Measurements from ENCODE around the gene TENT5C.

Gene TENT5C

DNA sequence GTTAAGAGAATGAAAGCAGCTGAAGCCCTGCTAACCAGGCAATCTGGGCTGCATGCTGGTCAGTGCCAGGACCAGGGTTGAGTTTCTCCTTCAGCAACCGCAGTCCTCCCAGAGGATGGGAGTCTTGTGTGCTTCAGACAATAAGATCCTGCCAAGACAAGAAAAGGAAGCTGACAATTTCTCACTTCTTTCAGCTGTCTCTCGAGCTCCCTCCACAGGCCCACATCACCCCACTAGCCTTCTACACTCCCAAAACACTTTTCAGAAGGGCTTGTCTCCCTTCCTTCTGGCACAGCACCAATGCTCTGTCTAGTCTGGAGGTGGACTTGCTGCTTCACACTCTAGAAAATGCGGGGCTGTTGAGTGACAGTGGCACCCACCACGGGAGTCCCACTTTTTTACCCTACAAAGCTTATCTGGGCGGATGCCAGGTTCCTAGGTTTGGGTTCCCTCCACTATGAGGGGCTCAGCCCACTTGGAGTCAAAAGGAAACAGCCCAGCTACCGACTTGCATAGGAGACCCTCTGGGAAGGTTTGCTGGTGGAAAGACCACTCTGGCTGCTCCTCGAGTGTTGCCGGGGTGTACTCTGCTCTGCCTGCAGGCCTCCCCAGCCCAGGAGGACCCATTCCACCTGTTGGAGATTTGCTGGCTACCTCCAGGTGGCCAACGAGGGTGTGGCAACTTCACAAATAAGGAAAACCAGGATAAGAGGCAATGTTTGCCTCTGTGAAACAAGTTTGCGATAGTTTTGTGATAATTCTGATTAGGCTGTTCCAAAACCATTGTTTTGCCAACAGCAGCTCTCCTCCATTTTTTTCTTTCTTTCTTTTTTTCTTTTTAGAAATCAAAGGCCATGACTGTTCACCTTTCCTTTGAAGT lies 68.9 kb downstream of the TENT5C start:
- H3K4me1 ChIP-seq: no peaks in the 10 kb centered on the region
- DNase-seq (ENCODE audit: low spot score in 2 of 2): no peak
- no peak overlapping the region for H3K4me3 ChIP-seq

DNA sequence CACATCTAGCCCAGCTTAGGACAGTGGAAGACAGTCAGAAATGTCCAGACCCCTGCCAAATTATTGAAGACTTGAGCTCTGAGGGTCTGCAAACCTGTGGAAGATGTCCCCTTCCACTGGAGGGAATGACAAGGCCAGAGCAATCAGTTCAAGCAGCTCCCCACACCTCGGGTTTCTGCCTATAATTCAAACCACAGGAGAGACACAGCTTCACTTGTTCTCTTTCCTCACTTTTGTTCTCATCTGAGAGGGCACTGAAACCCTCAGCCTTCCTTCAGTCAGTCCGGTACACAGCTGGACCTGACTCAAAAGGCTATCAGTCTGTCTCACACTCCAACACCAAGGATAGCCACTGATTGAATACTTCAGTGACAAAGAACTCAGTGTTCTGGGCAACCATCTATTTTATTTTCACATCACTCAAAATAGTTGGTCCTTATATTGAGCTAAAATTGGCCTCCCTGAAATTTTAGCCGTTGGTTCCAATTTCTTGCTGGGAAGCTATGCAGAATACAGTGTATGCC lies 70.1 kb downstream of the TENT5C start:
- no peak for DNase-seq (ENCODE audit: low spot score in 2 of 2)
- Histone ChIP-seq H3K27me3 (ENCODE audit: low read depth) (no peaks in the 10 kb centered on the region), H3K36me3 (replicated peaks) (no peaks in the 10 kb centered on the region), H3K4me3 (no peak overlapping the region), H3K4me1 (no peaks in the 10 kb centered on the region), H3K9me3 (no peaks in the 10 kb centered on the region)
- in situ Hi-C loops (cut with MboI; ENCODE audit: low sequenced_read_pairs): no loop called here

More for the DNA sequence above, 68.9 kb downstream of the TENT5C start:
- Histone ChIP-seq H3K36me3 (replicated peaks) (no peaks in the 10 kb centered on the region), H3K27me3 (ENCODE audit: low read depth) (no peaks in the 10 kb centered on the region), H3K9me3 (no peaks in the 10 kb centered on the region)
- in situ Hi-C loops (cut with MboI; ENCODE audit: low sequenced_read_pairs): no loop called here

DNA sequence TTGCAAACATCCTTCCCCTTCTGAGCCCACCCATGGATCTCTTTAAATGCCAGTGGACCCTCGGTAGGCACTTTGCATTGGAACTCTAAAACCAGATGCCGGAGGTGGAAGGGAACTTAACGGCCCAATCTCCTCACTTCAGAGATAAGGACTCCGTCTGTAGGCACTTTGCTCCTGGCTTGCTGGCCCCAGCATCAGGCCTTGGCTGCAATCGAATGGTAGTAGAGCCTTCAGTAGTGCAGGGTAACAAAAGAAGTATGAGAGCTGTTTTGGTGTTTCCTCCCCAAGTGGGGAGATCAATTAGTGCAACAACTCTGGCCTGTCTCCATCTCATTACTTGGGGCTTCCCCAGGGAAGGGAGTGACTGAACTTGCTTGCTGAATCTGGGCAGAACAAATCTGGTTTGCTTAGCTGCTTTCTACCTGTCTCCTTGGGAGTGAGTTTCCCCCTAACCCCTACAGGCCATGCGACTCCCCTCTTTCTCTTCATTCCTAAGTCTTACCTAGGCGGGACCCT lies 70.8 kb downstream of the TENT5C start:
- Histone ChIP-seq H3K9me3 (no peaks in the 10 kb centered on the region), H3K36me3 (replicated peaks) (no peaks in the 10 kb centered on the region), H3K4me1 (no peaks in the 10 kb centered on the region), H3K27me3 (ENCODE audit: low read depth) (no peaks in the 10 kb centered on the region), H3K4me3 (no peak overlapping the region)
- in situ Hi-C loops (cut with MboI; ENCODE audit: low sequenced_read_pairs): no loop called here
- DNase-seq (ENCODE audit: low spot score in 2 of 2): no peak

Measured in HAP-1 (cell line).